ENCODE results near the gene NKX6-2.

NKX6-2 gene

DNA sequence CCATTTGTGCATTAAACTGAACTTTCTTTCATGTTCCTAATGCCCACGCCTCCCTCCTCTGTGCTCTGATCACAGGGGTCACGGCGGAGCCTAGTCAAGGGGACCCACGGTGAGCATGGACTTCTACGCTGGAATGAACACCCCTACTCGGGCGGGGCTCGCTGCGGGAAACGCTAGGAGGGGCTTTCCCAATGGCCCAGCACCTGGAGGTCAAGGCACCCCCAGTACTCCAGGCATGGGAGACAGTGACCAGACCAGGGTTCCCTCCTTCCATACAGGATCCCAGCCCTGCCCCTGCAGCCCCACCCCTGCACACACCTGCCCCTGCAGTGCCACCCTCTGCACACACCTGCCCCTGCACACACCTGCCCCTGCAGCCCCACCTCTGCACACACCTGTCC, 27.1 kb upstream of the NKX6-2 start:
- no peak for DNase-seq (ENCODE audit: low read depth)

GRCh38 chr10:132812520-132812919, 26.6 kb upstream of the NKX6-2 start:
- no peak for DNase-seq (ENCODE audit: low read depth)

DNA sequence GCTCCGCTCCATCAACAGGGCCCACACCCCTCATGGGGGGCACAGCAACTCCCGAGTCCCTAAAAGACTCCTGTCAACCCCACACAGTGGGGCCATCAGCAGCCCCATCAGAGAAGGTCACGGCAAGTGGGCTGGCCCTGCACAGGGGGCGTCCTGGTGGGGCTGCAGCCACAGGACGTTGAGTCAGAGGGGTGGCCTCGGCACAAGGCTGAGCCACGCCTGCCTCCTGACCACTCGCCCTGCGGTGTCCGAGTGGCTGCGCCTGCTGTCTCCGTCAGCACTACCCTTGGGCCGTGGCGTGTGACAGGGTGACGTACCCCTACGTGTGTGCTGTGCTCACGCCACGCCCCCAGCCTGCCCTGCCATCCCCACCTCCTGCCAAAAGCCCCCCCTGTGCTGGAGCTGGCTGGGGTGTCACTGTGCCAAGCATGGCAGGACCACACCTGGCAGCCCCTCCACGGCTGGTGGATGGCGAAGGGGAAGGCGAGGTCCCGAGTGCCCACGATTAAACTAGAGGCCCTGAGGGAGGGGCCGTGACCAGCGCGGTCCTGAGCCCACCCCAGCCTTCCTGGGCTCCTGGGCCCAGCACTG, 26.0 kb upstream of the NKX6-2 start:
- DNase-seq (ENCODE audit: low read depth) = no peak

GRCh38 chr10:132810807-132811700, 25.1 kb upstream of the NKX6-2 start:
- DNase-seq (ENCODE audit: low read depth) = no peak

DNA sequence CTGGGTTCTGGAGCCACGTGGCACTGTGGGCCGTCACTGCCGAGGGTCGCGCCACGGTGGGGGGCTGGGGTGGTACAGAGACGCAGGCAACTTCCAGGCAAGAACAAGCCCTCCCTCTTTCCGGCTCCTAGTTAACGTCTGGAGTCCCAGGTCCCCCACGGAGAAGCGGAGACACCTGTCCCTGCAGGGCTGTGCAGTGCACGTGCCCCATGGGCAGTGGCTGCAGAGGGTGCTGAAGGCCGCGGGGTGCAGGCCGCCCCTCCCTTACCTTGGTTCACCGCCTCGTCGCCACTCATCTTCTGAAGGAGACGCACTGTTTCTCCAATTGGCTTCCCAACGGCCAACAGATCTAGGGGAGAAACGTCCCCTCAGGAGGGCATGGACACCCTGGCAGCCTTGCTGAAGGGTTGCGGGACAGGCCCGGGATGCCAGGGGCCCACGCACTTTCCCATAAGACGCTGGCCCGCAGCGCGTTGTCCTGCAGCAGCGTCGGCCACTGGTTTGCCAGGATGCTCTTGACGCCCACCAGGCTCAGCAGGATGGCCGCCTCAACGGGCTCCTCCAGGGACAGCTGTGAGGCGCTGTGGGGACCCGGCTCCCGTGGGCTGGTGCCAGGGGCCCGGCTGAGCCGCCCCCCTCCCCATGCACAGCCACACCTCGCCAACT, 24.3 kb upstream of the NKX6-2 start:
- DNase-seq (ENCODE audit: low read depth) = no peak

- DNase-seq (ENCODE audit: low read depth) = no peak
These were observed 23.5 kb upstream of the NKX6-2 start for GRCh38 chr10:132809232-132810140.

DNA sequence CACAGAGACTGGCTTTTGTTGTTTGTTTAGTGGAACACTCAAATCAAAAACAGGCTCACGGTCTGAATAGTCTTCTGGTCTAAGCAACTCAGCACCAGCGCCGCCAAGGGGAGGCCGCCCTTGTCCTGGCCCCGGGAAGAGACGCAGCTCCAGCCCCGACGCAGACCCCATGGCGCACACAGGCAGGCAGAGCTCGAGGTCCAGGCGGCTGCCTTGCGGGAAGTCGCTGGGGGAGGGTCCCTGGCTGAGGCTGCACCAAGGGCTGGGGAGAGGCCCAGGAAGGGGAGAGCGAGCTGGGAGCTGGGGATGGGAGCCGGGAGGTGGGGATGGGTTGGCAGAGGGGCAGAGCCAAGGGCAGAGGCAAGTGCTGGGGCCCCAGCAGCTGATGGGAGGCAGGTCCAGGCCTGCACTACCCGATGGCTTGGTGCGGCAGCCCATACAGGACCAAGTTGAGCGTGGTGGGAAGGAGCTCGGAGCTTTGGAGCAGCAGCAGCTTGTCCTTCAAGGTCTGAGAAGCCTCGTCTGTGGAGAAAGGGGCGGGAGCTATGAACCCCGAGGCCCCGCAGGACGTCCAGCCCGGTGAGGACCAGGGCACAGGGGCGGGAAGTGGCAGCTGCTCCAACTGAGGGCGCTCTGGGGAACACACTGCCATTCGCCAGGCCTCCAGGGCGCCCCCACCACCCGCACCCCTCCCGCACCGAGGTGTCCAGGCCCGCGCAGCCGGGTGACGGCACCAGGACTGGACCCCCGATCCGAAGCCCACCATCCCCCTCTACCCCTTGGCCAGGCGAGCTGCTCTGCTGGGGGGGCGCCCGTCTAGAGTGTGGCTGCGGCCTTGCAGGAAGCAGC, 22.7 kb upstream of the NKX6-2 start:
- no peak for DNase-seq (ENCODE audit: low read depth)

DNA sequence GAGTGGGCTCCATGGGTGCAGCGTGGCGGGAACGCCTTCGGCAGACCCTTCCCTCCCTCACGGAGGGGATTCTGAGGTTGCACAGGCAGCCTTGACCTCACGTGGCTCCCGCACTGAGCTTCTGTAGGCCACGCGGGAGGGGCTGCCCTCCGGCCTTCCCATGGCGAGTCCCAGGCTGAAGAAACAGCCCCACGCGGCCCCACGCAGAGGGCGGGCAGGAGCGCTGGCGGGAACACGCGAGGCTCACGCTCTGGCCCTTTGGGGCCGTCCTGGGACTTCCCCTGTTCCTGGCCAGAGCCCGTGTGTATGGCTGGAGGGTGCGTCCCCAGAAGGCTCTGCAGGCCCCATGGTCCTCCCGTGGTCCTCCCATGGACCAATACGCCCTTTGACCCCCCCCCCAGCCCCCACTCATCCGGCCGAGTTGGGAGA, 21.7 kb upstream of the NKX6-2 start:
- DNase-seq (ENCODE audit: low read depth) = no peak

GRCh38 chr10:132806561-132807003, 20.6 kb upstream of the NKX6-2 start:
- no peak for DNase-seq (ENCODE audit: low read depth)

GRCh38 chr10:132806110-132806509, 20.2 kb upstream of the NKX6-2 start:
- DNase-seq (ENCODE audit: low read depth) = no peak

DNA sequence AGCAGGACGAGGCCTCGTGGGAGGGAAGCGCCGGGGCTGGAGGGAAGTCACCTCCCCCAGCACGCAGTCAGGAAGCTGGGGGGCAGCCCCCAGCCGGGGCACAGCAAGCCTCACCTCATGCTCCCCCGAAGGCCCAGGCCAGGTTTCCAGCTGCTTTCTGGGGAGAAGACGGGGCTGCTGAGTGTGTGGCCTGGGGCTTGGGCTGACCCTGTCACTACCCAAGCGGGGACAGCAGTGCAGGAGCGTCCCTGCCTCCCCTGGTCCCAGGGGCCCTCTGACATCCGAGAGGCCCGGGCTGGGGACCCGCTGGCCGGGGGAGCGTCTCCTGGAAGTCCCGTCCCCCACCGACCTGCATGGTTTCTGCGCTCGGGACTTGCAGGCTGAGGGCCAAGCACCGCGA, 19.7 kb upstream of the NKX6-2 start:
- DNase-seq (ENCODE audit: low read depth) = no peak

DNA sequence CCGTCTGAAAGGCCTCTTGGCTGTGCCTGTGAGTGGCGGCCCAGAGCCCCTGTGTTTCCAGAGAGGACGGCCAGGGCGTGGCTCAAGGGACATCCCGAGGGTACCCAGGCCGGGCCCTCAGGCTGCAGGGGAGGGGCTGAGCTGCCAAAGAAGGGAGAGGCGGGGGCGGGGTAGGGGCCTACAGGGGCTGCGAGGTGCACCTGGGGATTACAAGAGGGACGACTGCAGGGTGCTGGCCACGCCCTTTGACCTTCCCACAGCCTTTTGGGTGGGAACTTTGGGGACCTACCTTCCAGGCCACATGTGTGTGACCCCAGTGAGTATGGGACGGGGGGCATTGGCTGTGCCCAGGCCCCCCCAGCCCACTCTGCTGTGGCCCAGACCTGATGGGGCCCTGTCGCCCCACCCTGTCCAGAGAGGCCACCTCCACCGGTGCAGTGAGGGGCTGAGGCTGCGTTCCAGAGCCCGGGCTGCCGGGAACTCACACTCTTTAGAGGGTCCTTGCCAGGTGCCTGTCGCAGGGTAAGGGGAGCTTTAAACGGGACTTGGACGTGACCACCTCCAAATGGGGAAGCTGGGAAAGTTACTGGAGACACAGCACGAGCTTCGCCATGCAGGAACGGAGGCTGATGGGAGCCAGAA, 19.0 kb upstream of the NKX6-2 start:
- DNase-seq (ENCODE audit: low read depth) = no peak

- no peak for DNase-seq (ENCODE audit: low read depth)
These were observed 18.3 kb upstream of the NKX6-2 start for GRCh38 chr10:132804287-132804686.

- no peak for DNase-seq (ENCODE audit: low read depth)
These were observed 17.7 kb upstream of the NKX6-2 start for GRCh38 chr10:132803416-132804210.

DNA sequence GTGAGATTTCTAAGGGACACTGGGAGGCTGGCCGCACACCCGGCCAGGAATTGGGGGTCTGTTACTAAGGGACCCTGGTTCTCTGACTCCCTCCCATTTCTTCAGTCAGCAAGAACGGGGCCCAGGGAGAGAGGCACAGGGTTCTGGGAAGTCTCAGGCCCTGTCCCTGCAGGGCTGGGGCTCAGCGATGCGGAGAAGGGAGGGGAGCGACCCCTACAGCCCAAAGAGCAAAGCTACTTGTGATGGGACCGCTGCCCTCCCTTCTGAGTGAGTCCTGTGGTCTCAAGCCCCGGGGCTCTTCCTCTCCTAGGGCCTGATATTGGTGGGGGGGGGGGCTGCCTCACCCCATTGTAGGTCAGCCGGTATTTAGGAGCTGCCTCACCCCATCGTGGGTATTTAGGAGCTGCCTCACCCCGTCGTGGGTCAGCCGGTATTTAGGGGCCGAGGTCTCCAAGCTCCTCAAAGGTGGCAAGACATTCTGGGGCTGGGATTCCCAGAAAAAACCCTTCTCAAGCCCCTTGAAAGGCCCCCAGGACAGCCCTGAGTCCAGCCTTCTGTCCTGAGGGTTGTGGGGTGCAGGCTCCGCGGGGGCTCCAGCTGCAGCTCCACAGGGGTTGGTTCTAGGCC, 16.9 kb upstream of the NKX6-2 start:
- no peak for DNase-seq (ENCODE audit: low read depth)

DNA sequence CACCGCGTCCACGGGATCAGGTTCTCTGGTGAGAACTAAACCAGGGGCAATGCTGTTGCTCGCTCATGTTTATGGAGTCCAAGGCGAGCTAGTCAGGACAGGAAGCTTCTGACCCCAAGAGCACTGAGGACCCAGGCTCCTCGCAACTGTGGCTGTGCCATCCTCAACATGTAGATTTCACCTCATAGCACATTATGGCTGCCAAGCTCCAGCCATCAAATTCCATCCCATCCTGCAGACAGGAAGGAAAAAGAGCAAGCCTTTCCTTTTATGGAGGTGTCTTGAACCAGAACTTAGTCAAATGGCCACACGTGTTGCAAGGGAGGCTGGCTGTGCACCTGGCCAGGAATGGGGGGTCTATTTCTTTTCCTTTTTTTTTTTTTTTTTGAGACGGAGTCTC, 16.1 kb upstream of the NKX6-2 start:
- DNase-seq (ENCODE audit: low read depth) = no peak

DNA sequence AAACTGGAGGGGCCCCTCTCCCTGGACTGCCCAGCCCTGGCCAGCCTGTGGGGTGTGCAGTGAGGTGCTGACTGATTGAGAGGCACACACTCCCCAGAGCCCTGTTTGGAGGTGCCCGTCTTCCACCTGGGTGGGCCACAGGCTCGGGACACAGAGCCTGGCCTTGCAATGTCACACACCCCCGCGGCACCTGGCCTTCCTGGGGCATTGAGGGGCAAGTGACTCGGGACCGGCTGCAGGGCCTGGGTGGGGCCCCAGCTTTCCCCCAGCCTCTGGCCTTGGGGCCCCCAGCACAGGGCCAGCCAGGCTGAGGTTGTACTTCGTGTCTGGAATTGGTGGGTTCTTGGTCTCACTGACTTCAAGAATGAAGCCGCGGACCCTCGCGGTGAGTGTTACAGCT, 13.9 kb upstream of the NKX6-2 start:
- DNase-seq (ENCODE audit: low read depth) = no peak

DNA sequence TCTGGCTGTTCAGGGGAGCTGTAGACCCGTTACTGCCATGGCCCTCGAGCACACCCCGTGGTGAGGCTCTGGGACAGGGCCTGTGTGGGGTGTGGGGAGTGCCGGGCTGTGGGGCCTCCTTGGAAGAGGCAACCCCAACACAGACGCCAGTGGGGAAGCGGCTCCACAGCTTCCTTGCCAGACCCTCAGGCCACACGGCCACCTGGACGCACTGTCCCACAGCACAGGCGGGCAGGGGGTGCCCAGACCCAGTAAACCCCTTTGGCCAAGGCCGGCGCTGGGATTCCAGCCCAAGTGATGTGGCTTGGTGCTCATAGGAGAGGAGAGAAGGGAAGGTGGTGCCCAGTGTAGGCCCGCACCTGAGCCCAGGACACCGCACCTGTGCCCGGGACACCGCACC, 12.9 kb upstream of the NKX6-2 start:
- no peak for DNase-seq (ENCODE audit: low read depth)

DNA sequence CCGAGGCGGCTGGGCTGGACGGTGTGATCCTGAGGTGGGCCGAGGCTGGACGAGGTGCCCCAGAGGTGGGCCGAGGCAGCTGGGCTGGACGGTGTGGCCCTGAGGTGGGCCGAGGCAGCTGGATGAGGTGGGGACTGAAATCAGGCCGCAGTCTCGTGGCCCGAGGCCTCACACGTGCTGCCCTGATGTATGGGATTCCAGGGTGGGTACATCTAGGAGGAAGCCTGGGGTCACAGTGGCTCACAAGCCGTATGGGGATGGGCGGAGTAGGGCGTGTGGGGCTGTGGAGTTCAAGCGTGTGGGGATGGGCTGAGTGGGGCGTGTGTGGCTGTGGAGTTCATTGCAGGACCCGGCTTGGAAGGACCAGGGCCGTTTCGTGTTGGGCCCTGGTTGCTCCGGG, 12.5 kb upstream of the NKX6-2 start:
- no peak for DNase-seq (ENCODE audit: low read depth)

Data from stimulated activated CD8-positive, alpha-beta memory T cell treated with anti-CD3 and anti-CD28 coated beads, Interleukin-15, amount 100 ng/mL, for 24 hours (primary cell).